LHCN-M2 (cell line): ENCODE measurements around the gene VAV2. TPM values are rescaled to one million over a fixed set of nuclear protein-coding genes. Genes with fewer than 3 reads are reported as not detected.
"Not testable (repeated sequence)": the region's sequence is repeated elsewhere in the genome, so short reads cannot be mapped to it uniquely, and the experiment has no call there.

ENCODE experiments used
- DNase-seq: peaks from one replicate; pipeline ENCODE4 v3.0.0-alpha.2; 2012; ENCODE audit warnings: low read depth
- total RNA-seq: library from RNA; depleted of rRNA; stranded (reverse); fragments of >200 nt; gene quantifications from 2 replicates; pipeline ENCODE4 v1.2.3, GENCODE V29; 2014

The VAV2 gene
- total RNA-seq, 1 experiment from 2014 or later = 13.0 TPM

DNA sequence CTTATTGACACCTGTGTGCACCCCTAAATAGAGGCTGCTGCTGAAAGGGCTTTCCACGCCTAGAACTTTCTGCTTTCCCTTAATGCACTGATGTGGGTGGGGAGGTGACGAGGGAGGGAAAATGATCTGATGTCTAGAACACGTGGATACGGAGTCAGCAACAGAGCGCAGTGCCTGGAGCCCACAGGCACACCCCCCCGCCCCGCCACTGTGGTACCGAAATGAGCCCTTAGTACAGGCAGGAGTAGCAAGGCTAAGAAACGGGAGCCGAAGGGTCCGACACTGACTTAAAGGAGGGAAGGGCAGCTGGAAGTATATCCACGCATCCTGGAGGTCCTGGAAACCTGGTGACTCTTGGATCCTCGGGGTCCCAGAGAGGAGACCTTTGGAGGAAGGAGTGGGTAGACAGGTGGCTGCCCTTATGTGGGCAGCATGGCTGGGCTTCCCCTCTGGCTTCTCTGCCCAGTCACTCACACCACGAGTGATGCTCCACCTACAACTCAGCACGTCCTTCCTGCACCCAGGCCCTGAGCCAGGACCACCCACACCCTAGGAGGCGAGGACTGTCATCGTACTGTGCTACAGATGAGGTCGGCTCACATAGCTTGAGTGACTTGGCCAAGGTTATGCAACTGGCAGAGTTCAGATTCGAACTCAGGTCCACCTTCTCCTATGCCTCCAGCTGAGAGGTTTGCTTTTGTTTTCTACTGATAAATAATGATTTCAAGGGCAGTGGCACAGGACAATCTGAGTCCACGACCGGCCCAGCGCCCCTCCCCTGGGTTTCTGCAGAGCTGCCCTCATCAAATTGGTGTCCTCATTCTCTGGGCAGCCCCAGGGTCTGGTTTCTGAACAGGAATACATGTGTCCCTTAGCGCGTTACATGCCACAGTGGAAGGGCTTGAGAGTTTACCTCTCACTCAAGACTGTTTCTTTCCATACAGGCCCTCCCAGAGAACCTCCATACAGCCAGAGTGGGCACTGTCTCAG lies 4.7 kb upstream of the VAV2 start:
- DNase-seq = no peak

GRCh38 chr9:133995012-133995896 lies 3.1 kb upstream of the VAV2 start:
- DNase-seq = peak; percentile 39

- DNase-seq = peak; percentile 54
These were observed 2.4 kb upstream of the VAV2 start for GRCh38 chr9:133994353-133995011.

GRCh38 chr9:133993635-133994253 lies 1.6 kb upstream of the VAV2 start:
- DNase-seq = no peak

DNA sequence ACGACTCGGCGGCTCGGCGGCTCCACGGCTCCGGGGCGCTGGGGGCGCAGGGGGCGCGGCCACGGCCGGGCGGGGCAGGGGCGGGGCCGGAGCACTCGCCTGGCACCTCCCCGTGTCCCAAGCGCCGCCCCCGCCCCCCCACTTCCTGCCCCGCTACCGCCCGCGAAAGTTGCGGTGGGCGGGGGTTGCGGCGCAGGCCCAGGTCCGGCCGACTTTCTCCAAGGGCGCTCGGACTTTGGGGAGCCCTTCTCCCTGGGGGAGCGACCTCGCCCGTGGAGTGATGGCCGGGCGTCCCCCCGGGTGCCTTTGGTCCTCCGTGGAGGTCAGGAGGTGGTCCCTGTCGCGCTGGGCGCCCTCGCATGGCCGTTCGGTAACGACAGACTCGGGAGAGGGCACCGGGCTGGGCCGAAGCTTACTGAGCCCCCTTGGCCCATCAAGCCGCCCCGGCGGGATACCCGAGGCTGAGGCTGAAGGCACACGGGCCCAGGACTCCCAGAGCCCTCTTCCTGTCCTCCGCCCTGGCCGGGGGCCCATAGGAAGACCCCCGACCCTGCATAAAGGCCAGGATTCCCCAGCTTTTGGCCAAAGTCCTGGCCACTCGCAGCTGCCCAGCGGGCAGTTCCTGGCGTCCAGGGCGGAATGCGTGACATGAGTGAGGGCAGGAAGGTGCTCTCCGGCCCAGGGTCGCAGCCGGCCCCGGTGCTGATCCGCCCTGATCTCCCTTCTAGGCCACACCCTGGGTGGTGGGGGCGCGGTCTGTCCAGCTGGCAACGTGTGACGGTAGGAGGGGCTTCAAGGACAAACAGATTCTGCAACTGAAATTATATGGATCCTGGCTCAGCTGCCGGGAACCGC lies 883 bp upstream of the VAV2 start:
- DNase-seq = peak; percentile 92

DNA sequence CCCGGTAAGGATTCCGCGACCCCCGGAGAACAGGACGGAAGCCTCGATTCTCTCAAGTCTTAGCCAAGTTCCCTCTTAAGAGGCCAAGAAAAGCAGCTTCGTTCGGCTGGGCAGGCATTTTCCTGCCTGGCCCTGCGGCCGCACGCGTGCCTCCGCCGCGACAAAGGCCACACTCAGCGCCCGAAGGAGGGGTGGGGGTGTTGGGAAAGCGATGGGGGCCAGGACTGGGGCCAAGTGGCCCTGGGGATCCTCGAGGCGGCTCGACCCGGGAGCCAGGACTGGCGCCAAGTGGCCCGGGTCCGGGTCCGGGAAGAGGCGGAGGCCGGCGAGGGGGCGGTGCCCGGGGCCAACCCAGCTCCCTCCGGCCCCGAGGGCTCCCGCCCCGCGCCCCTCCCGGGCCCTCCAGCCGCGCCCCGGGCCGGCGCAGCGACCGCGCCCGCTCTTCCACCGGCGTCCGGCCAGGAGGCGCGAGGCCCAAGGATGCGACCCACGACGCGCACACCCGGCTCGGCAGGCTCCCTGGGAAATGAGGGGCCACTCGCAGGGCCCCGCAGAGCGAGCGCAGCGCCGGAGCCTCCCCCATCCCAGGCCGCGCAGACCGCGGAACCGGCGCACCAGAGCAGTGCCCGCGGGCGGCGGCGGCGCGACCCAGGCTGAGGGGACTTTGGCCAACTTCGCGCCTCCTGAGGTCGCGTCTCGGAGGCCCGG lies 756 bp downstream of the VAV2 start:
- DNase-seq = no peak

GRCh38 chr9:133990366-133991213 lies 1.5 kb downstream of the VAV2 start:
- DNase-seq = peak; percentile 75

DNA sequence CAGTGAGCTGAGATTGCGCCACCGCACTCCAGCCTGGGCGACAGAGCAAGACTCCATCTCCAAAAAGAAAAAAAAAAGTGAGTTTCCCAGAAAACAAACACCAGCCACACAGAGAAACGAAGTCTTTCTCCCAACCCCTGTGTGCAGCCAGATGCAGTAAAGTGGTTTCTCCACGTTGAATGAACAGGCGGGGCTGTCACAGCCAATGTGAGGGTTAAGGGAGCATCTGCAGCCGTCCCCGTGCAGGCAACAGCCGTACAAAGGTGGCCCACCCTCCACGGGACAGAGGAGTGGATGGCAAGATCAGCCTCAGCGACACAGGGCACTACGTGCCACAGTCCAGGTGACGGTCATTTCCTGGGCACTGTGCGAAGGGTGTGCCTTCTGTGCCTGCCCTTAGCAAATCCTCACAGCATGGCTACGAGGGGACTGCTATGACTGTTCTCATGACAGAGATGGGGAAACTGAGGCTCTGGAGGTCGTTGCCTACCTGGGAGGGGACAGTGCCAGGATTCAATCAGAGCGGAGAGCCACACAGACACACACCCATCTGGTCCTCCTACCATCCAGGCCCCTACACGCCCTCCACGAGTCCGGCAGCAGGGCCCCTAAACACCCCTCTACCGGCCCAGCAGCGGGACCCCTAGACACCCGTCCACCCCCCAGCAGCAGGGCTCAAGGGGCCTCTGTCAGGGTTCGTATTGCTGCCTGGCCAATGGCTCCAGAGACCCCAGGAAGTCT lies 2.3 kb downstream of the VAV2 start:
- DNase-seq = no peak

- DNase-seq = not testable (repeated sequence)
These were observed 3.4 kb downstream of the VAV2 start for GRCh38 chr9:133988771-133989170.

DNA sequence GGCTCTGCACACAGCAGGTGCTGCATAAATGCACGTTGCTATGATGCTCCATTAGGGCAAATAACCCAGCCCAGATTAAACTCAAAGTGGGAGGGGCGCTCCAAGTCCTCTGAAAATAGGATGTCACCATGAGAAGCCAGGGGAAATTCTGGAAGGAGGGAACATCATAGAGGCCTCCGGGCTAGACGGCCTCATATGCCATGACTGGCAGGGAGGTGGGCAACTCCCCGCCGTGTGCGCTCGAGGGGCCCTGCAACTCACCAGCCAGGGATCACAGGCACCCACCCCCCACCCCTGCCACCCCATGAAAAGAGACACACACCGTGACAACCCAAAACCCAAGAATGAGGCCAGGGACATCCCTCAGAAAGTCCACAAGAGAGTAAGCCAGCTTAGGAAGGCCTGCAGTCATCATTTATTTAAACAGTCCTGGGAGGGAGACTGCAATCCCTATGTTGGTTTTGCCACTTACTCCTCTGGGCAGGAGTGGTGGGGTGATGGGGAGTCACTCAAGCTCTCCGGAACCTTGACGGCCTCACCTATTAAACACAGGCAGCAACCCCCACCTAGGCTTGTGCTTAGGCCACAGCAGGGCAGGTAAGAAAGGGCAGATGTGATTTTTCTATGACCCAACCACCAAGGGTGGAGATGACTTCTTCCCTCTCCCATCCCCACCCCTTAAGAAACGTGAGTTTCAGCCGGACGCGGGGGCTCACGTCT lies 4.0 kb downstream of the VAV2 start:
- no peak for DNase-seq

DNA sequence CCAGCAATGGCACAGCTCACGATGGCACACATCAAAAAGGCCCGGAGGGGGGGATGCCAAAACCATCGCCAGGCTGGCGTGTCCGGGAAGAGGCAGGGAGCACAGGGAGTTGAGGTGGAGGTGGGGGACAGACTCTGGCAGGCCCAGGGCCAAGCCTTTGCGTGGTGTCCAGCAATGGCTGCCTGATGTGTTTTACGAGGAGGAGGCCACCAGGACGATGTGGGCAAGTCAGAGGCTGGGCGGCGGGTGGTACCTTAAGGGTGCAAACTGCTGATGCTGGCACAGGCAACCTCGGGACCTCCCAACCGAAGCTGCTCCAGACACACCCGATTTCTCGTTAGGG lies 4.7 kb downstream of the VAV2 start:
- no peak for DNase-seq

GRCh38 chr9:133986774-133987445 lies 5.2 kb downstream of the VAV2 start:
- DNase-seq = no peak

GRCh38 chr9:133986061-133986460 lies 6.1 kb downstream of the VAV2 start:
- DNase-seq = no peak

DNA sequence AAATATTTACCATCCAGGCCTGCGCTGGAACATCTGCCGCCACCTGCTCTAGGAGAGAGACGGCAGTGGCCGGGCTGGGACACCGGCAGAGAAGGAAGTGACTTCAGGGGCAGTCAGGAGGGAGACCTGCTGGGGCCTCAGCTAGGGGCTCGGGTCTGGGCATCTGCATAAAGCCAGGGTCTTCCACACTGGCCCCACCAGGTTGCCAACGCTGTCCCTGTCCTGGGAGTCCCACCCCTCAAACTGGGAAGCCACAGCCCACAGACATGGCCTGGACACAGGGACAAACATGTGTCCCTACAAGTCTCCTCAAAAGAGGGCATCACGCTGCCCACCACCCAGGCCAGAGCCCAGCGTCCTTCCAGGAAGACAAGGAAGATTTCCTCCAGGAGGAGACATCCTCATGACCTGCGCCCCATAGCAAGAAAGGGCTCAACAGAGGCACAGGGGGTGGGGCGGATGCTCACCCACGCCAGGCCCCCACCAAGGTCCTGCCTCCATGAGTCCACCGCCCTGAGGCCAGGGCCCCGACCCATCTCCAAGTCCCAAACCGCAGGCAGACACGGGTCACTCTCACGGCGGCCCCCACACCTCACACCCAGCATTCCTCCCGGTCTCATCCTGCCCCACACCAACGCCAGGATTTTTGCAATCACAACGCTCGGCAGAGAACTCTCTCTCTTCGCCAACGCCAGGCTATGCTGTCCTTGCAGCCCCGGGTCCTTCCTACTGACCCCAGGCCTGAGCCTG lies 9.0 kb downstream of the VAV2 start:
- no peak for DNase-seq

DNA sequence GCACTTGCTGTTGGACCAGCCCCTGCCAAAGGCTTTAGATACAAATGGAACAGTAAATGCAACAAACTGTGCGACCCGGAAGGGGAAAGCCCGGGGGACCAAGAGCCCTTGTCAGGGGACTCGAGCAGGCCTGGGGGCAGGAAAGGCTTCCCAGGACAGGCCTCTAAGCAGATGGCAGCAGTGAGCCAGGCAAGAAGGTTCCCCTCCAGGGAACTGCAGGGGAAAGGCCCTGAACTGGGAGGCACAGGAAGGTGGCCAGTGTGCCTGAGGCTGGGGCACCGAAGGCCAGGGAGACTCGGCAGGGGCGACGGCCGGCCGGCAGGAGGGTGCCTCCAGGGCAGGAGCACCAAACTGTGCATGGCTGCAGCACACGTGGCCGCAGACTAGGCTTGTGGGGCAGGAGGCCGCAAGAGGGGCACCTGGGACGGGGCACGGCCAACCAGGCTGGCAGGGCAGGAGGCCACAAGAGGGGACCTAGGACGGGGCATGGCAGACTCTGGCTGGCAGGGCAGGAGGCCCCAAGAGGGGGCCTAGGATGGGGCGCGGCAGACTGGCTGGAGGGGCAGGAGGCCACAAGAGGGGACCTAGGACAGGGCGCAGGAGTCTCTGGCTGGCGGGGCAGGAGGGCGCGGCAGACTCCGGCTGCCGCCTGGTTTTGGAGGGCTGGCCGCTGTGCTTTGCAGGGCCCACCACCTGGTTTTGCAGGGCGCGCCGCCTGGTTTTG lies 10.0 kb downstream of the VAV2 start:
- no peak for DNase-seq

- DNase-seq = no peak
These were observed 10.6 kb downstream of the VAV2 start for GRCh38 chr9:133981589-133981957.
